NCI-H345 (cell line): ENCODE results near the gene HOXC10.

Experiments
- DNase-seq: peaks from one replicate; lab custom pipeline; 2025; lab: John Stamatoyannopoulos, UW

HOXC10 gene

DNA sequence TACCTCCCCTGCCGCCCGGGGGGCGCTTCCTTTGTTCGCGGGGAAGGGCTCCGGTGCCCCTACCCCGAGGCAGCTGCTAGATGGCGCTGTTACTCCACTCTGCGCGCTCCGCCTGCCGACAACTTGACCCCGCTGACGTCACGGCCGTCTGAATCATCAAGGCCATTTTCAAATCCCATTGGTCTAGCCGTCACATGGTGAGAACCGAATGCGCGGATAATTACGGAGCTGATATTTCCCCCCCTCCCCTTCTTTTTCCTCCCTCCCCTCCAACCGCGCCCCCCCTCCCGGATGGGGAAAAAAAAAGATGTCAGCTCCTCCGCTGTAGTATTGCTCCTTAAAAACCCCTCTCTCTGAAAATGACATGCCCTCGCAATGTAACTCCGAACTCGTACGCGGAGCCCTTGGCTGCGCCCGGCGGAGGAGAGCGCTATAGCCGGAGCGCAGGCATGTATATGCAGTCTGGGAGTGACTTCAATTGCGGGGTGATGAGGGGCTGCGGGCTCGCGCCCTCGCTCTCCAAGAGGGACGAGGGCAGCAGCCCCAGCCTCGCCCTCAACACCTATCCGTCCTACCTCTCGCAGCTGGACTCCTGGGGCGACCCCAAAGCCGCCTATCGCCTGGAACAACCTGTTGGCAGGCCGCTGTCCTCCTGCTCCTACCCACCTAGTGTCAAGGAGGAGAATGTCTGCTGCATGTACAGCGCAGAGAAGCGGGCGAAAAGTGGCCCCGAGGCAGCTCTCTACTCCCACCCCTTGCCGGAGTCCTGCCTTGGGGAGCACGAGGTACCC is at the start of gene HOXC10:
TSS of gene HOXC10 (plus strand) at position 246 of the 791 bp plus-strand sequence. CDS start at position 360, 114 bp downstream.
- peak; percentile 54 for DNase-seq

DNA sequence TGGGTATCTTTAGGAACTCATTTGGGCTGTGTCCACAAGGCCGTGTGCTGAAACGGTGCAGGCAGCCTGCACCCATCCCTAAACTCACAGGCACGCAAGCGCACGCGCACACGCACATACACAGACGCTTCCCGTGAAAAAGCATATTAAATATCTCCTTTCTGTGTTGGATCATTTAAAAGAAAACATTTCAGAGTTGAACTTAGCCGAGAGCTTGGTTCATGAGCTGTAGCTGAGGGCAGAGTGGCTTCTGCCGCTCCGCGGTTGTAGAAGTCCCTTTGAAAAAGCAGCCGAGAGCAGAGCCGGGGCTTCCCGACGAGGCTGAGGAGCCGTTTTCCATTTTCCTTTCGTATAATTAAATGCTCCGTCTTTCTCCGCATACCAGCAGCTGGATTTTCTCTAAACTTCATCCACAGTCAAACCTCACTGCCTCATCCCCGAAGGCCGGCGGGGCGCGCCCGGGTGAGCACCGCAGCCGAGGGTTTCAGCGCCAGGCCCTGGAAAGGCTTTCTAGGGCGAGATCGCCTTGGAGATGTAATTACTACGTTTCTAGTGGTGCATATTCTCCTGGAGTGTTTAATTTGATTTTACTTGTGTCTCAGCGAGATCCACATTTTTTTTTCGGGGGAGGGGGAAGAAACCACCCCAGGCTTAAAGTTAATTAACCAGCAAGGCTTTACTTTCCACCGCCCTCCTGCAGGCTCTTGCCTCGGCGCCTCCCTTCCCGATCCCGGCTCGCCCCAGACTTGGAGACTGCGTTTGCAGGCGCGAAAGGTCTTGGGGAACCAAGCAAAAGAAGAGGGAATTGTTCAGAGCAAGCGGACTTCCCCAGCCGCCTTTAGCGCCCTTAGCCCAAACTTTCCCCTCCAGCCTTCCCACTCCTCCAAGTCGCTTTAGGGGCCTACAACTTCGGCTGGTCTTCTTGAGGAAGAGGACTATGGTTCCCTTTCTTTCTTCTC is 49.3 kb upstream of the HOXC10 start:
- DNase-seq, result no peak

DNA sequence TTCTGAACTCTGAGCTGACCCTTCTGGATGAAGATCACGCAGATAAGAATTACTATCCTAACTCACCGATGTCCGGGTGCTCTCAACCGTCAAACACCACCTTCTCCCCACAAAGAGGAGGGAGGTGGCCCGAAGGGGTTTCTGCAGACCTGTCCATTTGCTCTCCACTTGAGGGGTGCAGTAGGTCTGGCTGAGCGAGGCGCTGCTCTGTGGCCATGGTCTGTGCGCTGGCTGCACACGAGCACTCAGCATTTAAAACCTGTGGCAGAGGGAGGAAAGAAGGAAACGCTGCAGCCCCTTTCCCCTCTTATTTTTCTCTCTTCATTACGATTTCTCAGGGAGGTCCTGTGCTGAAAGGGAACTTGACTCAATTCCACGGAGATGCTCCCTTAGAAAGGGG is 47.8 kb upstream of the HOXC10 start:
- DNase-seq, result no peak

DNA sequence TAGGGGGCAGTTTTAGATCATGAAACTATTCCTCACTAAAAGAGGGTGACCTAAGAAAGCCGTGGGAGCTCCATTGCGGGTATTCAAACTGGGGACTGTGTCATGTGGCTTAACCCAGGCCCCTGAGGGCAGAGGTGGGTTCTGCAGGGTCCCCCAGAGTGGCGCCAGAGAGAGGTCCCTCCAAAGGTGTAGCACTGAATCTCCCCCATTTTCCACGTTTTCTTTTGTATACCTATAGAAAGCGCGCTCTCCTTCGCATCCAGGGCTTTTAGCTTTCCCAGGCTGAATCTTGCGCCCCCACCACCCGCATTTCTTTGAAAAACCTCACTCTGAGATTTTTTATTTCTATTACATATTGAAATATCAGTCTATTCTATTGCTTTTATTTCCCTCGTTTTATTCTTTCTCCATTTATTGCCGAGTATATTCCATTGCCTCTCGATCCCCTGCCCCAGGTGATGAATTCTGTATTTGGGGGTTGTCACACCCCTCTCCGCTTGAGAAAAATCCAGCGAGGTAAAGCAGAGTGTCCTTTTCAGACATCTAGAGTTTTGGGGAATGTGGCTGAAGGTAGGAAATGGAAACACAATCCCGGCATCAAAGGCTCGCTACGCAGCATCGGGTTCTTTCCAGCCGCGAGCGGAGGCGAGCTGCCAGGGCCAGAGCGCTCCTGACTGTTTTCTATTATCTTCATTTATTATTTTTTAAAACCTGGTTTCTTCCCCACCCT is 47.2 kb upstream of the HOXC10 start:
- no peak for DNase-seq

DNA sequence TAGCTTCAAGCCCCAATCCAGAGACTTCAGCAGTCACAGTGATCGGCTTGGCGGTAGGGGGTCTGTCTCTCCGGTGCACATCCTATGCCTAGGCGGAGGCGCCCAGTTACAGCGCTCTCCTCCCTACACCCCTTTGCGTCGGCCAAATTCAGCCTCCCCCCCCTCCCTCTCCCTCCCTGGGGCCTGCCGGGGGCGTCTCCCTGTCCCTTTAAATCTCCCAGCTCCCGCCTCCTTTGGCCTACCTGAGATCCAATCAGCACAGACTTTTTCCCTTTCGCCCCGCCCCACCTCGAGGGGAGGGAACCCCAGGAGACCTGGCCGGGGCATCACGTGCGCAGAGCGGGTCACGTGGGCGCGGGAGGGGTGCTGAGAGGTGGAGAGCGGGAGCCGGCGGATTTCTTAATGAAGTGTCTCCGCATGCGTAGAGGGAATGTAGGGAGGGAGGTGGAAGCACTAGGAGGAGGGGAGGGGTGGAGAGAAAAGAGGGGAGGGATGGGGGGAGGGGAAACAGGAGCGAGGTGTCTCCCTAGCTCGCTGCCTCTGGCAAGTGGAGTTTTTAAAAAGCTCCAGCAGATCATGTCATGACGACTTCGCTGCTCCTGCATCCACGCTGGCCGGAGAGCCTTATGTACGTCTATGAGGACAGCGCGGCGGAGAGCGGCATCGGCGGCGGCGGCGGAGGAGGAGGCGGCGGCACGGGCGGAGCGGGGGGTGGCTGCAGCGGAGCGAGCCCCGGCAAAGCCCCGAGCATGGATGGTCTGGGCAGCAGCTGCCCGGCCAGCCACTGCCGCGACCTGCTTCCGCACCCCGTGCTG is 46.4 kb upstream of the HOXC10 start, which contains the start of gene HOXC13:
TSS of gene HOXC13 (plus strand) at position 506 of the 815 bp plus-strand sequence. CDS start at position 582, 76 bp downstream.
- DNase-seq, result peak; percentile 99

DNA sequence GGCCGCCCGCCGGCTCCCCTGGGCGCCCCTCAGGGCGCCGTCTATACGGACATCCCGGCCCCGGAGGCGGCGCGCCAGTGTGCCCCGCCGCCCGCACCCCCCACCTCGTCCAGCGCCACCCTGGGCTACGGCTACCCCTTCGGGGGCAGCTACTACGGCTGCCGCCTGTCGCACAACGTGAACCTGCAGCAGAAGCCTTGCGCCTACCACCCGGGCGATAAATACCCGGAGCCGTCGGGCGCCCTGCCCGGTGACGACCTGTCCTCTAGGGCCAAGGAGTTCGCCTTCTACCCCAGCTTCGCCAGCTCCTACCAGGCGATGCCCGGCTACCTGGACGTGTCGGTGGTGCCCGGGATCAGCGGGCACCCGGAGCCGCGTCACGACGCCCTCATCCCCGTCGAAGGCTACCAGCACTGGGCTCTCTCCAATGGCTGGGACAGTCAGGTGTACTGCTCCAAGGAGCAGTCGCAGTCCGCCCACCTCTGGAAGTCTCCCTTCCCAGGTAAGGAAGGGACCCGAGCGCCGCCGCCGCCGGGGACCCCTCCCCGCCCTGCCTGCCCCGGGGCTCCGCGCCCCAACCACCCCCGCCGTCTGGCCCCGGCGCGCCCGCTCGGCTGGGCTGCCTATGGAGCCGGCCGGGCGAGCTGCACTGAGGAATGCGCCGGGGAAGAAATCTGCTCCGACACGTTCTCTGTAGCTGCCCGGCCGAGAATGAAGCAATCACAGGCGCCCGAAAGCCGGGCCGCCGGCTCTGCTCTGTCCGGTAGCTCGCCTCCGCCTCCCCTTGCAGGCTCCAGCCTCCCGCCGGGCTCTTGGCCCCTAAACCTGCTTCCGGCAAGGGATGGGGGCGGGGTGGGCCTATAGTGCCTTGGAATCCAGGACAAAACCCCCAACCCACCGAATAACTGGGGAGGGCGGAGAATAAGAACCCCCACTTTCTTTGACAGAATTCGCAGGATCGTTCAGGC is 45.5 kb upstream of the HOXC10 start:
- DNase-seq, result peak; percentile 14

DNA sequence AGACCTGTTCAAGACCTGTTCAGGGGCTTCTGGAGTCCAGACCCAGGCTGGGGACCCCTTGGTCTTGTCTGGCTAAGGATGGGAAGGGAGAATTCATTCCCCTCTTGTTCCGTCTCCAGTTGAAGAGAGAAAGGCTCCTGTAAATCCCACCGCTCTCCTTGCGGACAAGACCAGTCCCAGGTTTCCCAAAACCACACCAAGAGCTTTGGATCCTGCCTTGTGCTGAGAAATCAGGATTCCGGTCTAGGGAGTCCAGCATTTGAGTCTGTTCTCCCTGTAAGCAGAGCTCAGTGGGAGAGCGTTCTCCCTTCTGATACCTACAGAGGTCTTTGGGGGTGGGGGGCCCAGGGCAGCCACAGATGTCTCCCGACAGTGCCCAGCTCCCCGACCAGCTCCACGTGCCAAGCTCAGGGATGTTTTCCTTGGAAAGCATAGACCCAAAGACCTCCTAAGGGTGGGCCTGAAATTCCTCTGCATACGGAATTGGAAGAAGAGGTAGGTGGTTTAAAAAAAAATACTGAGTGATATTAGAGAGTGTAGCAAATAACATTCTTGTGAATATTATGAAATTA is 44.4 kb upstream of the HOXC10 start:
- no peak for DNase-seq

DNA sequence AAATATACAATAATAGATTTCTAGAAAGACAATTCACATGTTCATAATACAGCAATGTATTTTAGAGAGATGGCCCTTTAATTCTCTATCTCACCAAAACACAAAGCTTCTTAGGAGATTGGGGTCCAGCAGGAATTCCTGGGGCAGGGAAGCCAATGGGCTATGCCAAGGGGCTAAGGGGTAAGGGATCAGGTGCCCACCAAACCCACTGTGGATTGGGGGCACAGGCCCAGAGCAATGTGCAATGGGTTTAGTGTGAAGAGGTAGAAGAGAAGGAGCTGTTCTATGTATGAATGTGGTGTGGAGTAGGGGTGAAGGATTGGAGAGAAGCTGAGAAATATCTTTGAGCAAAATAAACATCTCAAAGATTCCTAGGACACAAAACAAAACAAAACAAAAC is 43.8 kb upstream of the HOXC10 start:
- DNase-seq, result no peak

DNA sequence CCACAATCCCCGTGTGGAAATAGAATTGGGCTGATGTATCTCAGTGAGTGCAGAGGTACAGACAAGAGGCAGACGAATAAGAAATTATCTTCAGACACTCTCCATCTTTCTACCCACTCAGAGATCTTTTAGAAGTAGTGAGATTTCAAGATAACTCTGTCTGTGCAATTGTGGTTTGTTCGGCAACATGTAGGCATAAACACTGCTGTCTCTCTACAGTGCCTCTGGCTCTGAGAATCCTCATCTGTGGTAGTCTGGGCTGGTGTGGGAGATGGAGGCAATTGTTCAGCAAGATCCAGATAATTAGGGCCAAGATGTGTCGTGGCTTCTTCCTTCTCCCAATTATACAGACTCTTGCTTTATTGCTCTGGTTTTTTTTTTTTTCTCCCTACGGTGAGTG is 43.2 kb upstream of the HOXC10 start:
- no peak for DNase-seq

DNA sequence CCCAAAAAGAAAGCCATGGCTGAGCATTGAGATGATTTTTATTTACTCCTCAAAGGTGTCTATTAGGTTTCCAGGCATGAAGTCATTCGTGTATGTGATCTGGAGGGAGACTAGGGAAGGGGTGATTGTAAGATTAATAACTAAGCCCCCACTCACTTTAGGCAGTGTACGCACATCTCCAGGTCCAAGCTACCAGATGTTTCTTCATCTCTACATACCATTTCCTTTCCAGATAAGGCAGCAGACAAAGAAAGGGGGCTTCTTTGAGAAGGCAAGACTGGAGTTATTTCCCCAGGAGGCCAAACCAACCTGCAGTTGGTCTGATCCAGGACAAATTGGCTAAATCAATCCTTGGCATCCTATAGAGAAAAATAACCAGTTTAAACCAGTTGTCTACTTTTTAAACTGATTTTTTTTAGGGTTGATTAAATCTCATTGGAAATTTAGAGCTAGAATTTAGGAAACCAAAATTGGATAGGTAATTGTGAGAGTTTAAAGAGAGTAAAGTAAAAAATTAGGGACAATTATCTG is 42.4 kb upstream of the HOXC10 start:
- DNase-seq, result no peak

DNA sequence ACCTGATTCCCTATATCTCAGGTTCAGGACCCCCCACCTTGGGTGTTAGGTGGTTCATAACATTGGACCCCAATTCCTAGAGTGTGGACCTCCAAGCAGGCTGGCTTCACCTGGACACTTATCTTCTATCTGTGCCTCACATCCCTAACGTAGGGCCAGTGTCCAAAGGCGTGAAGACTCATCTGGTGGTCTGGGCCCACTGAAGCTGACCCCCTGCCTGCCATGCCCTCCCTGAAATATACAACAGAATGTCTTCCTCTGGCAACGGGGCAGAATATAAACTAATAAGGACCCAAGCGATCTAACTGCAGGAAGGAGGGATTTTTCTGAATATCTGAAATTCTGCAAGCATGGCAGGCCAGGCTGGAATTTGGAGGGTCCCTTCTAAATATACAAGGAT is 40.7 kb upstream of the HOXC10 start:
- DNase-seq, result no peak

DNA sequence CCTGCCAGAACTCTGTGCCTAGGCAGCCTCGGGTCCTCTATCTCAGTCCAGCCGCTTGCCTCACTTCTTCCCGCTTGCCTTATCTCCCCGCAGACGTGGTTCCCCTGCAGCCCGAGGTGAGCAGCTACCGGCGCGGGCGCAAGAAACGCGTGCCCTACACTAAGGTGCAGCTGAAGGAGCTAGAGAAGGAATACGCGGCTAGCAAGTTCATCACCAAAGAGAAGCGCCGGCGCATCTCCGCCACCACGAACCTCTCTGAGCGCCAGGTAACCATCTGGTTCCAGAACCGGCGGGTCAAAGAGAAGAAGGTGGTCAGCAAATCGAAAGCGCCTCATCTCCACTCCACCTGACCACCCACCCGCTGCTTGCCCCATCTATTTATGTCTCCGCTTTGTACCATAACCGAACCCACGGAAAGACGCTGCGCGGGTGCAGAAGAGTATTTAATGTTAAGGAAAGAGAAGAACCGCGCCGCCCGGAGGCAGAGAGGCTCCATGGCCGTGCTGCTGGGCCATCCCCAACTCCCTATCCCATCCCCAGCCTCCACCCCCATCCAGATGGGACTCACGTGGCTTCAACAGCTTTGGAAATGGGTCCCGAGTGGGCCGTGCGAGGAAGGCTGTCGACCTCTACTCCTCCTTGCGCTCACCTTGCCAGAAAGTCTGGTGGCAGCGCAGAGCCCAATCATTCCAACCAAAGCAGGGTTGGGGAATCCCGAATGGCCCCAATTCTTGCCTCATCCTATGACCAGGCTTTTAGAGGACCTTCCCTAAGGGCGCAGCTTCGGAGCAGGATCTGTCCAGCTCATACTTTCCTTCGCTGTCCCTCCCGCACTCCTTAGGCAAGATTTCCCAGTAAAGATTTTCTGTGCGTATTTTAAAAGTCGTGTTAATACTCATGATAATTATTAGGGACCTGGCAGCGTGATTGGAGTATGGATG is 39.8 kb upstream of the HOXC10 start:
- no peak for DNase-seq

DNA sequence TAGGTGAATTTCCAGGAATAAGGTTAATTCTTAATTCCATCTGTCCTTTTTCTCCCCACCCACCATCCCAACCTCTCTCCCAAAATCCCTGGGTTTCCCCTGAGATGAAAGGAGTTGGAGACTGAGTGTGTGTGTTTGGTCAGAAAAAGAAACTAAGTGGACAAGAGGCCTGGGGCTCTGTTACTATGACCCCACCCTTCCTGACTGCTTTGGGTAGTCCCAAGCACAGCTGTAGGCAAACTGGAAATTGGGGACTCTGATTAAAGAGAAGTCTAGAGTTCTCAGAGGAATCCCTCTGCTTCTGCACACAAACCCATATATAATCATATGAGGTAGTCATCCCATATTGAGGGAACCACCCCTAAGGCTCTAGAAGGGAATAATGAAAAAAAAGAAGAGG is 37.2 kb upstream of the HOXC10 start:
- DNase-seq, result no peak

DNA sequence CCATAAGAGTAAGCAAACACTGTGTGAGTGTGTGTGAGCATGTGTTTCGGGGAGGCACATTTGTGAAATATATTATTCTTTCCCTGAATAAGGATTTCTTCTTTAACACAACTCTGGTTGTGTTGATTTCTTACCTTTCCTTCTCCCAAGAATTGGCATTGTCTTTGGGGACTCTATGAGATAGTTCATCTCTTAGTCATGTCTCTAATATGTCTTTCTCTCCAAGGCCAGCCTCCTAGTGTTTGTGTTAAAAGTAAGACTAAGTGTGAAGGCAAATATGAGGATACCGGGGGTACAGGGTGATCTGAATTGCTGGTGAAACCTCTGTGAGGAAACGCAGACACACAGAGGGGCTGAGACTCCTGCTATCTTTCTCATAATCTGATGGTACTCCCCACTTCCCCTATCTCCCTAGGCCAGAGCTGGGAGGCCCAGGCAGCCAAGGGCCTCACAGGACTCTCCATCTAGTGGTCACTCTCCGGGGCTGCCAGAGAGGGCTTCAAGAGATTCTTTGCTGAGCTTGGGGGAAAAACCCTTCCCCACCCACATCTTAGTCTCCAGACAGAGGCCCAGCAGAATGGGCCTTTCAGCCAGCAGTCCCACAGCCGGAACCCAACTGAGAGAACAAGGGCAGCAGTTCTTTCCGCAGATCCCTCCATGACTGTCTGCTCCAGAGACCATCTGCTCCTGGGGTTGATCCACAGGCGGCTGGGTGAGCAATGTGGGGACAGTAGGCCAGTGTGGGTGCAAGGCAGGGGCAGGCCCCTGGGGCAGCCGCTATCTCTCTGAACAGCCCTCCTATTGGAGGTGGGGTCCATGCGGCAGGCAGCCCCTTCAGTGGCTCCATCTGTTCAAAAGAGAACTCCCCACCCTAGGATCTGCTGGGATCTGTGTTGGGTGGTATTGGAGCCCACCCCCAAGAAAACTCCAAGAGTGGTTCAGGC is 36.0 kb upstream of the HOXC10 start:
- DNase-seq, result no peak

DNA sequence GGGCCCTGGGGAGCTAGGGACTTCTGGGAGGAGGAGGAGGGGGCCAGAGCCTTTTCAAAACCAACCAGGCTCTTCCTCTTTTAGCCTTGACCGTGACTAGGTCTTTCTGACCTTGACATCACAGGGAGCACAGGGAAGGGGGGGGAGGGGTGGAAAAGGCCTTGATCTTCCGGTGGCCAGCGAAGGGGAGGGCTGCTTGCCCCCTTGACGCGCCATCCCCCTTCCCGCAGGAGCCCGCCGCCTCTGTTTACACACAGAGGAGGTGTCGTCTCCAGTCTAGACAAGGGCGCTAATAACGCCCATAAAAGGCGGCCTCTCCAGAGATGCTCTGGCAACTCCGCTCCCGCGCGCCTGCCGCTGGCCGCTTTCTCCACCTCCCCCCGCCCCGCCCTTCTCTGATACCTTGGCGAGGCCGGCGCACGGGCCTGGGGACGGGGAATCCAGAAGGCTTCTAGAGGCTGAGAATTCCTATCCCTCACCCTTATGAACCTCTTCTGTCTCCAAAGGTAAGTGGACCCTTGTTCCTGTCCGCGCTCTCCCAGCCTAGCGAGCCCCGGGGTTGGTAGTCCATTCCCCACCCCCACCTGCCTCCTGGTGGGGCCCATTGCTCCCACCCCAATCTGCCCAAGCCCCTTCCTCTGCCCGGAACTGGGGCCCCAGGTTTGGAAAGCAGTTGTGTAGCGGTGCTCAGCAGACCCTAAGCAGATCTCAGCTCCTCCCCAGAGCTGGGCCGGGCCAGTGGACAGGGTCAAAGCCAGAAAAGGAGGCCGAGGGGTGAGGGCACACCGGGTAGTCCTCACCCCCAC is 35.1 kb upstream of the HOXC10 start:
- DNase-seq, result peak; percentile 23

DNA sequence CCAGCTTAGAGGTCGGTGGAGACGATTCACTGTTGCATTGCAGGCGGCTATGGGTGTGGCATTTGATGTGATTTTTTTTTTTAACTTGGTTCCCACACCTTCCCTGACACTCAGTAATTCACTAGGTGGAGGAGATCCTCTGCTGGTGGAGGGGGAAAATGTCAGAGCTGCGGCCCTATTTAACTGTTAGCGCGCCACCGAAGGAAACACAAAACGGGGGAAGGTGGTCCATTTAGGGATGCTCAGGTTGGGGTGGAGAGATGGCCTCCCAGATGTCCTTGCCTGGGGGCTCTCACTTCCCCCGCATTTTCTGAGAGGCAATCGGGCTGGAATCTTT is 34.5 kb upstream of the HOXC10 start:
- no peak for DNase-seq
